Stimulated activated naive B cell treated with anti-CD40 and anti-IgM and Interleukin-4, amounts not matched to agents 10 μg/mL and 1 μg/mL and 100 μg/mL, for 72 hours (primary cell): ENCODE data around the gene SLC44A4.
A peak's percentile ranks its signal among the peaks of the same experiment; 100 is the strongest.
"Not testable (repeated sequence)": the region's sequence is repeated elsewhere in the genome, so short reads cannot be mapped to it uniquely, and the experiment has no call there.

Source experiments
- ATAC-seq, 2 donors: fragments of 150-1000 bp; cut with Tn5 transposase; replicated peaks; 2 replicates each; pipeline ENCODE4 v1.10.0; 2021; ENCODE audit warnings: moderate library complexity in 1 of 2
- DNase-seq: peaks from one replicate; pipeline ENCODE4 v3.0.0; 2021
- H3K27ac Mint-ChIP-seq: one replicate; pipeline ENCODE4 v1.8.0; 2022; ENCODE audit warnings: mild to moderate bottlenecking, mixed read lengths
- H3K27me3 Mint-ChIP-seq, 2 donors: one replicate each; pipeline ENCODE4 v1.8.0; 2022; ENCODE audit warnings: mixed read lengths in 2 of 2
- H3K36me3 Mint-ChIP-seq, 2 donors: one replicate each; pipeline ENCODE4 v1.8.0; 2022; ENCODE audit warnings: mixed read lengths in 2 of 2, mild to moderate bottlenecking in 1 of 2
- H3K4me1 Mint-ChIP-seq, 2 donors: one replicate each; pipeline ENCODE4 v1.8.0; 2022; ENCODE audit warnings: mixed read lengths in 2 of 2, mild to moderate bottlenecking in 1 of 2
- H3K4me3 Mint-ChIP-seq, 2 donors: one replicate each; pipeline ENCODE4 v1.8.0; 2022; ENCODE audit warnings: mild to moderate bottlenecking in 2 of 2, mixed read lengths in 2 of 2, moderate library complexity in 1 of 2
- H3K9me3 Mint-ChIP-seq, 2 donors: one replicate each; pipeline ENCODE4 v1.8.0; 2022; ENCODE audit warnings: mixed read lengths in 2 of 2, mild to moderate bottlenecking in 1 of 2

Gene SLC44A4

GRCh38 chr6:31864818-31865204 lies 14.0 kb downstream of the SLC44A4 start:
- no peak for ATAC-seq
- peaks cover 0 to 6% of the 10 kb centered on the region in 2 donors for H3K27me3 Mint-ChIP-seq

DNA sequence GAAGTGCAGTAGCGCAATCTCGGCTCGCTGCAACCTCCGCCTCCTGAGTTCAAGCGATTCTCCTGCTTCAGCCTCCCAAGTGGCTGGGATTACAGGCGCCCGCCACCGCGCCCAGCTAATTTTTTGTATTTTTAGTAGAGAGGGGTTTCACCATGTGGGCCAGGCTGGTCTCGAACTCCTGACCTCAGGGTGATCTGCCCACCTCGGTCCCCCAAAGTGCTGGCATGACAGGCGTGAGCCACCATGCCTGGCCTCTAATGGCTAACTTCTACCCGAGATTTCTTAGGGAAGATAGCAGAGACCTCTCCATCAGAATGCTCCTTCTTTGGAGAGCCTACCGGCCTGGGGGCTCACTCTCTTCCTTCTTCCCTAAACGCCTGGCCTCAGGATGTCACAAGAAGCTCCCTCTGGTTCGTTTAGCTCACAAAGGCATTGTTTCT lies 14.7 kb downstream of the SLC44A4 start:
- peaks cover 20 to 42% of the 10 kb centered on the region in 2 donors for H3K4me1 Mint-ChIP-seq
- not testable (repeated sequence) for DNase-seq, ATAC-seq, H3K9me3 Mint-ChIP-seq, H3K27me3 Mint-ChIP-seq
- peak overlapping the region; percentile 97 for H3K27ac Mint-ChIP-seq
- H3K4me3 Mint-ChIP-seq: peak overlapping the region; percentile 94 to 96
- H3K36me3 Mint-ChIP-seq: peaks cover 14 to 26% of the 10 kb centered on the region in 2 donors

More at GRCh38 chr6:31864818-31865204, 14.0 kb downstream of the SLC44A4 start:
- Mint-ChIP-seq H3K27ac (no peak overlapping the region), H3K4me3 (peak overlapping the region in 1 of 2 donors; percentile 94), H3K4me1 (peaks cover 20 to 41% of the 10 kb centered on the region in 2 donors), H3K36me3 (peaks cover 7 to 19% of the 10 kb centered on the region in 2 donors), H3K9me3 (no peaks in the 10 kb centered on the region)
- DNase-seq: no peak

DNA sequence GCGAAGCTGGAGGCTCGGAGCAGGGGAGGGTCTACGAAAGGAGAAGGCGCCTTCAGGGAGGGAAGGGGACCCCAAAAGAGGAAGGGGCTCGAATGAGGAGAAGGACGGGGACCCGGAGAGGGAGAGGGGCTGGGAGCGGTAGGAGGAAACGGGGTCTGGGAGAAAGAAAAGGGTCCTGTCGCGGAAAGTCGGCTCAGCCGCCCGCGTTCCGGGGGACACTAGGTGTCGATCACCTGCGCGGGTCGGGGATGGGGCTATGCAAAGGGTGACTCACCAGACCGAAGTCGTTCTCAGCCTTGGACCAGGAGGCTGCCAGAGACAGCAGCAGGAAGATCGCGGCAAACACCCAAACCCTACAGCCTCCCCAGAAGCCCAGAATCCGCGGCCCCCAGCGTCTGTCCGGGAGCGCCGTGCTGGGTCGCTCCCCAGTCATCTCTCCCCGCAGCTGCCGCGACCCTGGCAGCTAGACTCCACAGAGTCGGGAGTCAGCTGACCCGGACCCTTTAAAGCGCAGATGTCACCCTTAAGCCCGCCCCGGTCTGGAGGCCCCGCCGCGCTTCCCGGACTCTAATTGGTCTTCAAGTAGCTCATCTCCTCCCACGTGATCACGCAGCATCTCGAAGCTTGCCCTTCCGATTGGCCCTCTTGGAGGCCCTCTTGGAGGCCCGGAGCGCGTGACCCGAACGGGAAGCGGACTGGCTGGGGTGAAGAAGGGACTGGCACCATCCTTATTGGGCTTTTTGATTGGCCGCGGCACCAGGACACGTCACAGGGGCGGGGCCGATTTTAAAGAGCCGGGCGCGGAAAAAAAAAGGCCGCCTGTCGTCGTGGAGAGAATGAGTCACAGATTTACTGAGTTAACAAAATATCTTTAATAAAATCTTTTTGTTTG lies 16.2 kb downstream of the SLC44A4 start, which contains the start of gene NEU1:
TSS of gene NEU1 (minus strand) at position 478 of the 892 bp plus-strand sequence. CDS start at position 433, 45 bp downstream.
- no peaks in the 10 kb centered on the region for H3K27me3 Mint-ChIP-seq
- H3K27ac Mint-ChIP-seq: peak within 1 kb of the TSS; percentile 97
- ATAC-seq: peak; percentile 94 to 96

DNA sequence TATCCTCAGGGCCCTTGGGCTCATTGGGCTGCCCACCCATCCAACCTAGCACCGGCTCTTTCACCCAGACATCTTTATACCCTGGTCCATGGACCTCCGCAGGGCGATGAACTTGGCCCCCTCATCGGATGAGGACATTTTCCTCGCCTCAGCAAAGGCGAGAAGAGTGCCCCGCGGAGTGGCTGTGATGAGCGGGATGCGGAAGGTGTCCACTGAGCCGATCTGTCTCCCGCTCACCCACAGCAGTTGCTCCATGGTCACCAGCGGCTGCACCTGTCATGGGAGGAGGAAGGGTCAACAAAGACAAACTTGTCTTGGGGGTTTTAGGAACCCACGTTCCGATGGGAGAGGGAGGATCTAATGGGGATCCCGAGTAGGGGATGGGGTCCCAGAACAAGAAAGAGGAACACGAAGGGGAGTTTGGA lies 16.9 kb downstream of the SLC44A4 start:
- ATAC-seq: no peak
- Mint-ChIP-seq H3K27ac (peak overlapping the region; percentile 97), H3K4me1 (peaks cover 20 to 42% of the 10 kb centered on the region in 2 donors), H3K36me3 (peaks cover 24 to 39% of the 10 kb centered on the region in 2 donors), H3K4me3 (peak overlapping the region; percentile 94 to 96), H3K27me3 (no peaks in the 10 kb centered on the region), H3K9me3 (no peaks in the 10 kb centered on the region)
- no peak for DNase-seq

More for the DNA sequence above, 16.2 kb downstream of the SLC44A4 start, which contains the start of gene NEU1:
- Mint-ChIP-seq H3K9me3 (no peaks in the 10 kb centered on the region), H3K36me3 (peaks cover 20 to 34% of the 10 kb centered on the region in 2 donors), H3K4me3 (peak within 1 kb of the TSS; percentile 94 to 96), H3K4me1 (peaks cover 20 to 42% of the 10 kb centered on the region in 2 donors)
- DNase-seq: peak; percentile 100

DNA sequence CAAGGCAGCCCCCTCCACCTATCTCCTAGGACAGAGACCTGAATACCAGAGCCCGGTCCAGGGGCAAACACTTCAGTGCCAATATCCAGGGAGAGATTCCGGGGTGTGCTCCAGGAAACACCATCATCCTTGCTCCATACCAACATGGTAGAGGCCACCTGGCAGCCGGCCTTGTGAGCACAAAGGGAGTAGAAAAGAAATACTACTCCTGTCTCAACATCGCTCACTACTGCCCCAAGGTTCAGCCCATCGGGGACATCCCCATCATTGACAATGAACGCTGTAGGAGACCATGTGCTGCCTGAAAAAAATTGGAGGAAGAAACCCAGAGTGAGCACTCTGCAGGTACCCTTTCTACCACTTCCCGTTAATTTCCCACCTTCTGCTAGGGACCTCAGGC lies 17.6 kb downstream of the SLC44A4 start:
- Mint-ChIP-seq H3K36me3 (peaks cover 25 to 39% of the 10 kb centered on the region in 2 donors), H3K4me3 (peak overlapping the region; percentile 94 to 96), H3K27me3 (no peaks in the 10 kb centered on the region), H3K27ac (no peak overlapping the region), H3K4me1 (peaks cover 20 to 42% of the 10 kb centered on the region in 2 donors), H3K9me3 (no peaks in the 10 kb centered on the region)
- DNase-seq: no peak
- no peak for ATAC-seq

DNA sequence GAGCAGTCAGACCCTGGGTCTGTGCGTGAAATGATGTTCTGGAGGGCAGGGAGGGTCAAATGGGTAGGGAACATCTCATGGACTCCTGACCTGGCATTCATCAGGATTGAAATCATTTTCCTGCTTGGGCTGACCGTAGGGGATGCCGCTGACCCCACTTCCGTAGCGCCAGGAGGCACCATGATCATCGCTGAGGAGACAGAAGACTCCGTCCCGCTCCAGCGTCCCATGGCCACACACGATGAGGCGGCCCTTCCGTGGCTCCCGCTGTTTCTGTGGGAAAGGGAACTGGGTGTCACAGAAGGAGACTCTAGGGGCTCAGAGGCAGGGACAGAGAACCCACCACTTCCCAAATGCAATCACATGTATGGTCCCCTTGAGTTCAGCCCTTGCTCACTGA lies 18.4 kb downstream of the SLC44A4 start:
- H3K4me1 Mint-ChIP-seq: peaks cover 20 to 42% of the 10 kb centered on the region in 2 donors
- H3K4me3 Mint-ChIP-seq: no peak overlapping the region
- no peaks in the 10 kb centered on the region for H3K27me3 Mint-ChIP-seq
- DNase-seq (no peak), ATAC-seq (no peak)
- H3K36me3 Mint-ChIP-seq: peaks cover 27 to 42% of the 10 kb centered on the region in 2 donors
- H3K27ac Mint-ChIP-seq: no peak overlapping the region
- no peaks in the 10 kb centered on the region for H3K9me3 Mint-ChIP-seq

DNA sequence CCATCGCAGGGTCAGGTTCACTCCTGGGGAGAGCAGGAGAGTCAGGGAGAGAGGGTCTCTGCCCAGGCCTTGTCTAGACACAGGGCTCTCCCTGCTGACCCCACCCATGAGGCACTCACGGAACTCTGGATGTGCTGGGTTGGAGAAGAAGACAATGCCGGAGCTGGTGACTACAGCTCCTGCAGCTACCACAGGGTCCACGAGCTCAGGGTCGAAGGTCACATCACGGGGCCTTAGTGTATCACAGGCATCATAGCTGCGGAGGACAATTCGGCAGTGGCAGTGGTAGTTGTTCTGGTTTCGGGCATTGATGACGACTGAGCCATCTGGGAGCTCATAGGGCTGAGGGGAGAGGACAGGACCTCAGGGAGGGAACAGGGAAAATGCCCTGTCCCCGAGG lies 18.9 kb downstream of the SLC44A4 start:
- no peak for ATAC-seq
- H3K4me1 Mint-ChIP-seq: peaks cover 17 to 38% of the 10 kb centered on the region in 2 donors
- DNase-seq: no peak
- H3K9me3 Mint-ChIP-seq: no peaks in the 10 kb centered on the region
- peaks cover 30 to 44% of the 10 kb centered on the region in 2 donors for H3K36me3 Mint-ChIP-seq
- no peak overlapping the region for H3K4me3 Mint-ChIP-seq
- no peak overlapping the region for H3K27ac Mint-ChIP-seq
- H3K27me3 Mint-ChIP-seq: no peaks in the 10 kb centered on the region

DNA sequence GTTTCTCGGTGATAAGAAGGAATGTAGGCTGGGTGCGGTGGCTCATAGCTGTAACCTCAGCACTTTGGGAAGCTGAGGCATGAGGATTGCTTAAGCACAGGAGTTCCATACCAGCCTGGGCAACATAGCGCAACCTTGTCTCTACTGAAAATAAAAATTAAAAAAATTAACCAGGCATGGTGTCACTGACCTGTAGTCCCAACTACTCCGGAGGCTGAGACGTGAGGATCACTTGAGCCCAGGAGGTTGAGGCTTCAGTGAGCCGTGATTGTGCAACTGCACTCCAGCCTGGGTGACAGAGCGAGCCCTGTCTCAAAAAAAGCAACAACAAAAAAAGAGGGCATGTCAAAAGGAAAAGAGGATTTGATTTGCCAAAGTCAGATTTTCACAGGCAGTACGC lies 20.1 kb downstream of the SLC44A4 start:
- no peak overlapping the region for H3K4me3 Mint-ChIP-seq
- no peak for ATAC-seq

GRCh38 chr6:31857774-31858173 lies 21.0 kb downstream of the SLC44A4 start:
- not testable (repeated sequence) for H3K27me3 Mint-ChIP-seq, DNase-seq, H3K4me3 Mint-ChIP-seq, ATAC-seq, H3K9me3 Mint-ChIP-seq
- peaks cover 32 to 47% of the 10 kb centered on the region in 2 donors for H3K36me3 Mint-ChIP-seq
- H3K4me1 Mint-ChIP-seq: peaks cover 14 to 23% of the 10 kb centered on the region in 2 donors
- peak overlapping the region; percentile 38 for H3K27ac Mint-ChIP-seq

More for the DNA sequence above, 20.1 kb downstream of the SLC44A4 start:
- peaks cover 30 to 44% of the 10 kb centered on the region in 2 donors for H3K36me3 Mint-ChIP-seq
- no peak for DNase-seq
- H3K9me3 Mint-ChIP-seq: no peaks in the 10 kb centered on the region
- no peak overlapping the region for H3K27ac Mint-ChIP-seq
- no peaks in the 10 kb centered on the region for H3K27me3 Mint-ChIP-seq
- peaks cover 16 to 26% of the 10 kb centered on the region in 2 donors for H3K4me1 Mint-ChIP-seq

GRCh38 chr6:31851980-31852718 lies 26.6 kb downstream of the SLC44A4 start:
- not testable (repeated sequence) for H3K27me3 Mint-ChIP-seq, H3K9me3 Mint-ChIP-seq, ATAC-seq, H3K27ac Mint-ChIP-seq, DNase-seq, H3K4me1 Mint-ChIP-seq, H3K4me3 Mint-ChIP-seq
- H3K36me3 Mint-ChIP-seq: peaks cover 13 to 21% of the 10 kb centered on the region in 2 donors

GRCh38 chr6:31851485-31851832 lies 27.3 kb downstream of the SLC44A4 start:
- Mint-ChIP-seq H3K4me1 (no peaks in the 10 kb centered on the region), H3K9me3 (no peaks in the 10 kb centered on the region)

GRCh38 chr6:31850765-31851484 lies 27.9 kb downstream of the SLC44A4 start:
- Mint-ChIP-seq H3K4me1 (no peaks in the 10 kb centered on the region), H3K36me3 (peaks cover 10 to 19% of the 10 kb centered on the region in 2 donors), H3K4me3 (no peak overlapping the region), H3K9me3 (no peaks in the 10 kb centered on the region), H3K27ac (no peak overlapping the region), H3K27me3 (no peaks in the 10 kb centered on the region)
- DNase-seq: no peak
- no peak for ATAC-seq

More at GRCh38 chr6:31851485-31851832, 27.3 kb downstream of the SLC44A4 start:
- ATAC-seq: no peak
- Mint-ChIP-seq H3K27me3 (no peaks in the 10 kb centered on the region), H3K27ac (no peak overlapping the region), H3K36me3 (peaks cover 10 to 19% of the 10 kb centered on the region in 2 donors), H3K4me3 (no peak overlapping the region)
- DNase-seq: no peak

- no peak for DNase-seq
- Mint-ChIP-seq H3K4me1 (peaks cover 4 to 5% of the 10 kb centered on the region in 2 donors), H3K27me3 (no peaks in the 10 kb centered on the region), H3K27ac (no peak overlapping the region), H3K9me3 (no peaks in the 10 kb centered on the region), H3K4me3 (no peak overlapping the region), H3K36me3 (peaks cover under 1 to 15% of the 10 kb centered on the region in 2 donors)
- no peak for ATAC-seq
These were observed 31.4 kb downstream of the SLC44A4 start for GRCh38 chr6:31847276-31847978.
